Measurements from ENCODE around the gene TSC22D1.
A peak's percentile ranks its signal among the peaks of the same experiment; 100 is the strongest.

GRCh38 chr13:44437356-44438233, 138.5 kb downstream of the TSC22D1 start:
- peak; percentile 88 for TF ChIP-seq CTCF (conservative IDR thresholded peaks at IDR 0.05; ENCODE audit: low read length)
- no peak for TF ChIP-seq EZH2phosphoT487 (IDR thresholded peaks at IDR 0.05; ENCODE audit: borderline replicate concordance, low read depth, low read length)
